HepG2 (cell line): ENCODE results near the gene CASP6. TPM values are rescaled to one million over a fixed set of nuclear protein-coding genes. Genes with fewer than 3 reads are reported as not detected.

Experiments
- HDAC2 ChIP-seq: sonication (generic); formaldehyde crosslinking; IDR thresholded peaks from 2 replicates; pipeline ENCODE4 v1.4.0; 2020; ENCODE audit warnings: missing genetic modification reagents
- HNRNPL ChIP-seq: fragments of 200-400 bp; formaldehyde crosslinking; IDR thresholded peaks from 2 replicates; pipeline ENCODE4 v1.6.1; 2017; ENCODE audit warnings: mild to moderate bottlenecking, low read depth, low read length
- JUNB ChIP-seq: sonication (generic); formaldehyde crosslinking; IDR thresholded peaks from 2 replicates; pipeline ENCODE4 v1.8.0; 2022; ENCODE audit warnings: missing genetic modification reagents, mild to moderate bottlenecking, borderline replicate concordance
- MAZ ChIP-seq, 2 experiments: sonication (generic) in 1 of 2; formaldehyde crosslinking in 1 of 2; IDR thresholded peaks; 2 replicates each; pipeline versions ENCODE4 v1.5.0 to v1.6.1; 2012 to 2020; ENCODE audit warnings: low read depth in 2 of 2, mild to moderate bottlenecking in 2 of 2, borderline replicate concordance in 1 of 2, improper control_type of control experiment in 1 of 2, low read length in 1 of 2, missing genetic modification reagents in 1 of 2, moderate library complexity in 1 of 2
- MED1 ChIP-seq: sonication (generic); formaldehyde crosslinking; IDR thresholded peaks from 2 replicates; pipeline ENCODE4 v1.4.0; 2020; ENCODE audit warnings: missing genetic modification reagents
- MED8 ChIP-seq: sonication (generic); formaldehyde crosslinking; IDR thresholded peaks from 2 replicates; pipeline ENCODE4 v1.8.1; 2023; ENCODE audit warnings: mild to moderate bottlenecking, missing genetic modification reagents; ENCODE audit not compliant: insufficient replicate concordance
- POLR2A ChIP-seq, 2 experiments: IDR thresholded peaks; 2 replicates each; pipeline ENCODE4 v1.6.1; 2011; ENCODE audit warnings: low read depth in 2 of 2, low read length in 2 of 2, mild to moderate bottlenecking in 1 of 2, moderate library complexity in 1 of 2; ENCODE audit not compliant: insufficient read depth in 1 of 2
- RBM39 ChIP-seq: fragments of 200-400 bp; formaldehyde crosslinking; IDR thresholded peaks from one replicate; pipeline ENCODE4 v1.6.1; 2018; ENCODE audit warnings: antibody characterized with exemption, mild to moderate bottlenecking, low read depth, low read length; ENCODE audit not compliant: poor library complexity, severe bottlenecking
- REPIN1 ChIP-seq: sonication (generic); formaldehyde crosslinking; IDR thresholded peaks from 2 replicates; pipeline ENCODE4 v1.8.0; 2022; ENCODE audit warnings: missing genetic modification reagents, low read depth, mild to moderate bottlenecking, borderline replicate concordance
- SPEN ChIP-seq: sonication (generic); formaldehyde crosslinking; IDR thresholded peaks from 2 replicates; pipeline ENCODE4 v1.5.1; 2020; ENCODE audit warnings: low read depth, mild to moderate bottlenecking, missing genetic modification reagents
- TAF1 ChIP-seq: sonication (generic); formaldehyde crosslinking; IDR thresholded peaks from 2 replicates; pipeline ENCODE4 v1.4.0; 2020; ENCODE audit warnings: missing genetic modification reagents
- TCF7L2 ChIP-seq: IDR thresholded peaks from 2 replicates; pipeline ENCODE4 v1.6.1; 2011; ENCODE audit warnings: mild to moderate bottlenecking, low read depth, low read length, moderate library complexity
- ZGPAT ChIP-seq: IDR thresholded peaks from 2 replicates; pipeline ENCODE4 v1.6.1; 2016; ENCODE audit warnings: mild to moderate bottlenecking
- ZNF329 ChIP-seq: sonication (generic); formaldehyde crosslinking; IDR thresholded peaks from 2 replicates; pipeline ENCODE4 v1.9.0; 2021; ENCODE audit warnings: low read depth, mild to moderate bottlenecking, missing genetic modification reagents
- ZNF367 ChIP-seq: sonication (generic); formaldehyde crosslinking; IDR thresholded peaks from 2 replicates; pipeline ENCODE4 v1.4.0; 2020; ENCODE audit warnings: missing genetic modification reagents, borderline replicate concordance
- ZNF766 ChIP-seq: sonication (generic); formaldehyde crosslinking; IDR thresholded peaks from 2 replicates; pipeline ENCODE4 v1.5.0; 2020; ENCODE audit warnings: missing genetic modification reagents, borderline replicate concordance
- ZNF839 ChIP-seq: sonication (generic); formaldehyde crosslinking; IDR thresholded peaks from 2 replicates; pipeline ENCODE4 v1.4.0; 2020; ENCODE audit warnings: missing genetic modification reagents, mild to moderate bottlenecking, borderline replicate concordance
- polyA plus RNA-seq, 8 experiments: library from polyadenylated mRNA; depleted of rRNA in 3 of 8; stranded (reverse) in 7 of 8; unstranded in 1 of 8; fragments of >200 nt; fragmentation: Illumina TruSeq in 4 of 8; extraction: Trizol in 4 of 8; gene quantifications; 2 replicates each; pipeline versions ENCODE4 v1.2.1 to v1.2.3, GENCODE V29; 2011 to 2016; ENCODE audit warnings: low read depth in 4 of 8, missing spikeins in 1 of 8, mixed read lengths in 1 of 8; ENCODE audit not compliant: insufficient read depth in 1 of 8
- total RNA-seq, 5 experiments: library from RNA; depleted of rRNA; stranded (reverse); fragments of >200 nt; fragmentation: Illumina TruSeq; extraction: Trizol; gene quantifications; 2 replicates each; pipeline ENCODE4 v1.2.3, GENCODE V29; 2016; ENCODE audit warnings: low read depth in 1 of 5
- TF ChIP-seq, protein P1 (sequence below): sonication (generic); formaldehyde crosslinking; IDR thresholded peaks from 2 replicates; pipeline ENCODE4 v1.8.1; 2022; ENCODE audit warnings: mild to moderate bottlenecking, missing genetic modification reagents
- TF ChIP-seq, protein P2 (sequence below): sonication (generic); formaldehyde crosslinking; IDR thresholded peaks from 2 replicates; pipeline ENCODE4 v1.9.0; 2021; ENCODE audit warnings: missing genetic modification reagents, borderline replicate concordance
- TF ChIP-seq, protein P3 (sequence below): sonication (generic); formaldehyde crosslinking; IDR thresholded peaks from 2 replicates; pipeline ENCODE4 v1.4.0; 2020; ENCODE audit warnings: missing genetic modification reagents, borderline replicate concordance
- TF ChIP-seq, protein P4 (sequence below): sonication (generic); formaldehyde crosslinking; IDR thresholded peaks from 2 replicates; pipeline ENCODE4 v1.4.0; 2020; ENCODE audit warnings: low read depth, mild to moderate bottlenecking, missing genetic modification reagents

The CASP6 gene
- total and polyA plus RNA-seq, 2 of the 13 experiments (the other 11 are each of a cell fraction or from before 2014, with no cell fraction given), result 19.7 to 34.6 TPM

GRCh38 chr4:109702950-109703663, at the start of gene CASP6 (continued):
- TF ChIP-seq ZNF367 (CRISPR knock-in tag) (no peak), ZNF766 (CRISPR knock-in tag) (no peak), TAF1 (CRISPR knock-in tag) (peak; percentile 39; the same call in 1 of the 2 replicates), ZNF329 (no peak), MAZ (IDR thresholded peaks at IDR 0.05; ENCODE audit: borderline replicate concordance, low read depth, low read length) (no peak), MAZ (CRISPR knock-in tag; IDR thresholded peaks at IDR 0.05; ENCODE audit: low read depth) (no peak), REPIN1 (CRISPR knock-in tag) (0 out of 2 replicates have a peak, but pooled peaks have one; percentile 29), MED1 (CRISPR knock-in tag) (peak; percentile 33; the same call in 1 of the 2 replicates), ZNF839 (CRISPR knock-in tag) (no peak), ZGPAT (peak; percentile 42; the same call in 1 of the 2 replicates), SPEN (CRISPR knock-in tag) (peak; percentile 29; the same call in 1 of the 2 replicates), TCF7L2 (no peak), JUNB (CRISPR knock-in tag) (no peak), POLR2A (IDR thresholded peaks at IDR 0.05; ENCODE audit: insufficient read depth in 1 of 2, low read depth in 2 of 2, low read length in 2 of 2) (peak; percentile 29 to 64; a peak in 3 of 4 replicates), HDAC2 (peak; percentile 34; the same call in 1 of the 2 replicates), RBM39 (peak; percentile 3), MED8 (CRISPR knock-in tag) (peak; percentile 13), HNRNPL (0 out of 2 replicates have a peak, but pooled peaks have one; percentile 25)
- TF ChIP-seq, protein P1, sequence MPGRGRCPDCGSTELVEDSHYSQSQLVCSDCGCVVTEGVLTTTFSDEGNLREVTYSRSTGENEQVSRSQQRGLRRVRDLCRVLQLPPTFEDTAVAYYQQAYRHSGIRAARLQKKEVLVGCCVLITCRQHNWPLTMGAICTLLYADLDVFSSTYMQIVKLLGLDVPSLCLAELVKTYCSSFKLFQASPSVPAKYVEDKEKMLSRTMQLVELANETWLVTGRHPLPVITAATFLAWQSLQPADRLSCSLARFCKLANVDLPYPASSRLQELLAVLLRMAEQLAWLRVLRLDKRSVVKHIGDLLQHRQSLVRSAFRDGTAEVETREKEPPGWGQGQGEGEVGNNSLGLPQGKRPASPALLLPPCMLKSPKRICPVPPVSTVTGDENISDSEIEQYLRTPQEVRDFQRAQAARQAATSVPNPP, result no peak
- TF ChIP-seq, protein P2, sequence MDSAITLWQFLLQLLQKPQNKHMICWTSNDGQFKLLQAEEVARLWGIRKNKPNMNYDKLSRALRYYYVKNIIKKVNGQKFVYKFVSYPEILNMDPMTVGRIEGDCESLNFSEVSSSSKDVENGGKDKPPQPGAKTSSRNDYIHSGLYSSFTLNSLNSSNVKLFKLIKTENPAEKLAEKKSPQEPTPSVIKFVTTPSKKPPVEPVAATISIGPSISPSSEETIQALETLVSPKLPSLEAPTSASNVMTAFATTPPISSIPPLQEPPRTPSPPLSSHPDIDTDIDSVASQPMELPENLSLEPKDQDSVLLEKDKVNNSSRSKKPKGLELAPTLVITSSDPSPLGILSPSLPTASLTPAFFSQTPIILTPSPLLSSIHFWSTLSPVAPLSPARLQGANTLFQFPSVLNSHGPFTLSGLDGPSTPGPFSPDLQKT (CRISPR knock-in tag), result no peak
- TF ChIP-seq, protein P3, sequence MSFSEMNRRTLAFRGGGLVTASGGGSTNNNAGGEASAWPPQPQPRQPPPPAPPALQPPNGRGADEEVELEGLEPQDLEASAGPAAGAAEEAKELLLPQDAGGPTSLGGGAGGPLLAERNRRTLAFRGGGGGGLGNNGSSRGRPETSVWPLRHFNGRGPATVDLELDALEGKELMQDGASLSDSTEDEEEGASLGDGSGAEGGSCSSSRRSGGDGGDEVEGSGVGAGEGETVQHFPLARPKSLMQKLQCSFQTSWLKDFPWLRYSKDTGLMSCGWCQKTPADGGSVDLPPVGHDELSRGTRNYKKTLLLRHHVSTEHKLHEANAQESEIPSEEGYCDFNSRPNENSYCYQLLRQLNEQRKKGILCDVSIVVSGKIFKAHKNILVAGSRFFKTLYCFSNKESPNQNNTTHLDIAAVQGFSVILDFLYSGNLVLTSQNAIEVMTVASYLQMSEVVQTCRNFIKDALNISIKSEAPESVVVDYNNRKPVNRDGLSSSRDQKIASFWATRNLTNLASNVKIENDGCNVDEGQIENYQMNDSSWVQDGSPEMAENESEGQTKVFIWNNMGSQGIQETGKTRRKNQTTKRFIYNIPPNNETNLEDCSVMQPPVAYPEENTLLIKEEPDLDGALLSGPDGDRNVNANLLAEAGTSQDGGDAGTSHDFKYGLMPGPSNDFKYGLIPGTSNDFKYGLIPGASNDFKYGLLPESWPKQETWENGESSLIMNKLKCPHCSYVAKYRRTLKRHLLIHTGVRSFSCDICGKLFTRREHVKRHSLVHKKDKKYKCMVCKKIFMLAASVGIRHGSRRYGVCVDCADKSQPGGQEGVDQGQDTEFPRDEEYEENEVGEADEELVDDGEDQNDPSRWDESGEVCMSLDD (CRISPR knock-in tag), result no peak
- TF ChIP-seq, protein P4, sequence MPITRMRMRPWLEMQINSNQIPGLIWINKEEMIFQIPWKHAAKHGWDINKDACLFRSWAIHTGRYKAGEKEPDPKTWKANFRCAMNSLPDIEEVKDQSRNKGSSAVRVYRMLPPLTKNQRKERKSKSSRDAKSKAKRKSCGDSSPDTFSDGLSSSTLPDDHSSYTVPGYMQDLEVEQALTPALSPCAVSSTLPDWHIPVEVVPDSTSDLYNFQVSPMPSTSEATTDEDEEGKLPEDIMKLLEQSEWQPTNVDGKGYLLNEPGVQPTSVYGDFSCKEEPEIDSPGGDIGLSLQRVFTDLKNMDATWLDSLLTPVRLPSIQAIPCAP, result no peak
